AG09319 (cell line): ENCODE measurements around the gene FRG2C.

ENCODE experiments used
- DNase-seq: peaks from one replicate; pipeline ENCODE4 v3.0.0-alpha.2; 2010; ENCODE audit warnings: low read depth; ENCODE audit errors: extremely low read depth
- CTCF ChIP-seq: IDR thresholded peaks from 2 replicates; pipeline ENCODE4 v1.5.1; 2011; ENCODE audit warnings: low read depth, mild to moderate bottlenecking, inconsistent platforms, low read length, moderate library complexity

FRG2C gene

GRCh38 chr3:75692061-75692460, 27.9 kb downstream of the FRG2C start:
- TF ChIP-seq CTCF, result no peak
- no peak for DNase-seq
